Tibial artery (tissue), 4 donors: Measurements from ENCODE around the gene MICAL2.

Source experiments
- DNase-seq, 2 donors: peaks; one replicate each; pipeline ENCODE4 v3.0.0-alpha.2; 2019
- H3K27ac ChIP-seq, 2 donors: fragments of 200-600 bp; sonication (generic) in 1 of 2; 1 replicate in 1 of 2; 2 replicates in 1 of 2; pipeline ENCODE4 v1.5.1; 2018 to 2019; ENCODE audit warnings: mild to moderate bottlenecking in 1 of 2
- H3K27me3 ChIP-seq, 2 donors: fragments of 200-600 bp; sonication (generic) in 1 of 2; one replicate each; pipeline versions ENCODE4 v1.5.1 to v1.6.0; 2016 to 2019
- H3K36me3 ChIP-seq, 3 donors: fragments of 200-600 bp; sonication (generic) in 2 of 3; one replicate each; pipeline ENCODE4 v1.5.1; 2016 to 2019; ENCODE audit warnings: mild to moderate bottlenecking in 2 of 3
- H3K4me1 ChIP-seq, 4 donors: fragments of 200-600 bp; sonication (generic) in 2 of 4; 1 replicate in 3 of 4; 2 replicates in 1 of 4; pipeline ENCODE4 v1.5.1; 2016 to 2019
- H3K4me3 ChIP-seq, 2 donors: fragments of 200-600 bp; sonication (generic) in 1 of 2; 1 replicate in 1 of 2; 2 replicates in 1 of 2; pipeline ENCODE4 v1.5.1; 2018 to 2019; ENCODE audit warnings: mild to moderate bottlenecking in 2 of 2
- H3K9me3 ChIP-seq, 3 donors: fragments of 200-600 bp; sonication (generic) in 1 of 3; one replicate each; pipeline ENCODE4 v1.5.1; 2016 to 2019
- CTCF ChIP-seq, 2 experiments: fragments of 200-600 bp in 1 of 2; fragments of 450-650 bp in 1 of 2; IDR thresholded peaks; one replicate each; pipeline ENCODE4 v1.5.1; 2017 to 2019; ENCODE audit warnings: antibody characterized with exemption in 2 of 2, mild to moderate bottlenecking in 1 of 2, moderate library complexity in 1 of 2
- intact Hi-C: fragments of 100-400 bp; cut with DNase I; formaldehyde crosslinking; loops from one replicate; pipeline ENCODE4 v1.15.0; 2023; ENCODE audit warnings: low total_unique reads

The MICAL2 gene

DNA sequence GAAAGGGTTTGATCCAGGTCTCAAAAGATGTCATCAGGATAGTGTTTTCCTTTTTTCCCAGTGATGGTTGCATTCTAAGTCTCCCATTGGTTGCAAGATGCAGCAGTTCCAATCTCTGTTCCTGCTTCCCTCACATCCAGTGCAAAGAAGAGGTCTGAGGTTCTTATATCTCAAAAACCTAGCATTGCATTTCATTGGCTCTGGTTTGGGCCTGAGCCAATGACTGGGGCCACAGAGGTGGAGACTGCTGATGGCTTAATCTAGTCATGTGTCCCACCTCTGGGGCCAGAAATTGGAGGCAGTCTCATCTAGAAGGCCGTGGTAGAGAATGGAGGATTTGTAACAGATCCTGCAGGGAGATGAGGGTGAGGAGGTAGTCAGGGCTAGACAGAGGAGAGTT is 13.2 kb upstream of the MICAL2 start:
- H3K4me1 ChIP-seq = peaks cover 0 to 19% (median 9%) of the 10 kb centered on the region in 4 donors
- H3K36me3 ChIP-seq = no peaks in the 10 kb centered on the region
- intact Hi-C loops = no loop called here
- no peaks in the 10 kb centered on the region for H3K27me3 ChIP-seq
- TF ChIP-seq CTCF (IDR thresholded peaks at IDR 0.05) = no peak
- peak in 1 of 2 donors; percentile 15 for DNase-seq
- no peak overlapping the region for H3K27ac ChIP-seq
- H3K9me3 ChIP-seq = no peaks in the 10 kb centered on the region
- no peak overlapping the region for H3K4me3 ChIP-seq

DNA sequence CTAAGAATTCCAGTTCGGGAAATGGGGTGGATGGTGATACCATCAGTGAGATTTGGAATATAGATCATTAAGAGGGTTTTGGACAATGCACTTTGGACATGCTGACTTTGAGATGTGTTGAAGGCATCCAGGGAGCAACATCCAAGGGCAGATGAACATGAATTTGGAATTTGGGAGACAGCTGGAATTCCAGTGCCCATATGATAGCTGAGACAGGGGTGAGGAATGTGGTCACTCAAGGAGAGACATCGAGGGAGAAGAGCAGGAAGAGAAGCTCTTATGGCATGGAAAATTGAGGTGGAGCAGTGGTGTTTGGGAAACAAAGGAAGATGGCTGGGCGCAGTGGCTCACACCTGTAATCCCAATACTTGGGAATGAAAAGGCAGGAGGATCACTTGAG is 11.8 kb upstream of the MICAL2 start:
- Histone ChIP-seq H3K27me3 (no peaks in the 10 kb centered on the region), H3K9me3 (no peaks in the 10 kb centered on the region), H3K4me1 (peaks cover 0 to 12% (median 6%) of the 10 kb centered on the region in 4 donors), H3K36me3 (no peaks in the 10 kb centered on the region), H3K4me3 (no peak overlapping the region), H3K27ac (no peak overlapping the region)
- DNase-seq = peak in 1 of 2 donors; percentile 2
- TF ChIP-seq CTCF (IDR thresholded peaks at IDR 0.05) = no peak
- intact Hi-C loops = no loop called here

DNA sequence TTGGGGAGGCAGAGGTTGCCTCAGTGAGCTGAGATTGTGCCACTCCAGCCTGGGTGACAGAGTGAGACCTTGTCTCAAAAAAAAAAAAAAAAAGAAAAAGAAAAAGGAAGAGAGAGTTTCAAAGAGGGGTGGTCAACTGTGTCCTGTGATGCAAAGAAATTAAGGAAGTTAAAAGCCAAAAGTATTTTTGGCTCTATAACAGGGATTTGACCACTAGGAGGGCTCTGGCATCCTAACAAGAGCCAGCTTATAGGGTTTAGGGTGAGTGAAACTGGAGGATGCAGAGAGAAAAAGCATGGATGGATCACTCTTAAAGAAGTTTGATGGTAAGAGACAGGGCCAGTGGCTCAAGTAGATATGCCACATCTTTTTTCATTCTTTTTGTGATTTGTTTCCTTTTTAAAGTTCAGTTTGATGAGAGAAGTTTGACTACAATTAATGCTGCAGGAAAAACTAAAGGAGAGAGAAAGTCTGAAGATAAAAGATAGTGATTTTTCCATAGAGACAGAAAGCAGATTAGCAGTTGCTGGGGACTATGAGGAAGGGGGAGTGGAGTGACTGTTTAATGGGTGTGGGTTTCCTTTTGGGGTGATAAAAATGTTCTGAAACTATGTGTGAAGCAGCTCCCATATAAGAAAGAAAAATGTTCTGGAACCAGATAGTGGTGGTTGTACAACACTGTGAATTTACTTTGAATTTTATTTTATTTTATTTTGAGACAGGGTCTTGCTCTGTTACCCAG is 11.1 kb upstream of the MICAL2 start:
- no peak overlapping the region for H3K27ac ChIP-seq
- no peak overlapping the region for H3K4me3 ChIP-seq
- H3K9me3 ChIP-seq = no peaks in the 10 kb centered on the region
- no peaks in the 10 kb centered on the region for H3K36me3 ChIP-seq
- TF ChIP-seq CTCF (IDR thresholded peaks at IDR 0.05) = no peak
- intact Hi-C loops = no loop called here
- DNase-seq = no peak
- peaks cover 0 to 19% (median 6%) of the 10 kb centered on the region in 4 donors for H3K4me1 ChIP-seq
- no peaks in the 10 kb centered on the region for H3K27me3 ChIP-seq

DNA sequence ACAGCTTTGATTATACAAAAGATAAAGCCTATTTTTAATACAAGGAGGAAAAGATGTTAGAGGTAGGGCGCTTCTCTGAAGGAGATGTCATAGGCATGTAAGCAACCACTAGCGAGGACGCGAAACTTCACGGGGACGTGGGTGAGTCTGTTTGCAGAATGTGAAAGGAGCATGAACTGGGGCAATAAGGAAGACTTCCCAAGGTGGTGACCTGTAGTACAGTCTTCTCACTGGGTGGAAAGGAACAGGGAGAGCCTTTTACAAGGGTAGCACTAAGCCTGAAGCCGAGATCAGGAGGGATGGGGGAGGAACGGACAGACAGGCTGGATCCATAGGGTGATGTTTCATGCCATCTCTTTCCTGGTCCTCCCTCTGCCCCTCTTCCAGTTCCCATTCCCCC is 10.0 kb upstream of the MICAL2 start:
- Histone ChIP-seq H3K4me3 (no peak overlapping the region), H3K9me3 (no peaks in the 10 kb centered on the region), H3K27me3 (no peaks in the 10 kb centered on the region), H3K4me1 (peaks cover 0 to 23% (median 6%) of the 10 kb centered on the region in 4 donors), H3K36me3 (no peaks in the 10 kb centered on the region), H3K27ac (no peak overlapping the region)
- TF ChIP-seq CTCF (IDR thresholded peaks at IDR 0.05) = no peak
- intact Hi-C loops = no loop called here
- no peak for DNase-seq

- Histone ChIP-seq H3K4me3 (no peak overlapping the region), H3K36me3 (no peaks in the 10 kb centered on the region), H3K4me1 (peaks cover 0 to 23% (median 6%) of the 10 kb centered on the region in 4 donors), H3K9me3 (no peaks in the 10 kb centered on the region), H3K27ac (no peak overlapping the region), H3K27me3 (no peaks in the 10 kb centered on the region)
- intact Hi-C loops = no loop called here
- no peak for TF ChIP-seq CTCF (IDR thresholded peaks at IDR 0.05)
- DNase-seq = peak in 1 of 2 donors; percentile 77
Observed at GRCh38 chr11:12100841-12101242, 9.5 kb upstream of the MICAL2 start.
